ENCODE measurements around the gene KCTD13. TPM values are rescaled to one million over a fixed set of nuclear protein-coding genes. Genes with fewer than 3 reads are reported as not detected.
"Not testable (repeated sequence)": the region's sequence is repeated elsewhere in the genome, so short reads cannot be mapped to it uniquely, and the experiment has no call there.

KCTD13 gene
- total and polyA plus RNA-seq, 10 of the 15 experiments (the other 5 are each of a cell fraction or from before 2014, with no cell fraction given), result 3.3 to 29.2 (median 12.5) TPM

DNA sequence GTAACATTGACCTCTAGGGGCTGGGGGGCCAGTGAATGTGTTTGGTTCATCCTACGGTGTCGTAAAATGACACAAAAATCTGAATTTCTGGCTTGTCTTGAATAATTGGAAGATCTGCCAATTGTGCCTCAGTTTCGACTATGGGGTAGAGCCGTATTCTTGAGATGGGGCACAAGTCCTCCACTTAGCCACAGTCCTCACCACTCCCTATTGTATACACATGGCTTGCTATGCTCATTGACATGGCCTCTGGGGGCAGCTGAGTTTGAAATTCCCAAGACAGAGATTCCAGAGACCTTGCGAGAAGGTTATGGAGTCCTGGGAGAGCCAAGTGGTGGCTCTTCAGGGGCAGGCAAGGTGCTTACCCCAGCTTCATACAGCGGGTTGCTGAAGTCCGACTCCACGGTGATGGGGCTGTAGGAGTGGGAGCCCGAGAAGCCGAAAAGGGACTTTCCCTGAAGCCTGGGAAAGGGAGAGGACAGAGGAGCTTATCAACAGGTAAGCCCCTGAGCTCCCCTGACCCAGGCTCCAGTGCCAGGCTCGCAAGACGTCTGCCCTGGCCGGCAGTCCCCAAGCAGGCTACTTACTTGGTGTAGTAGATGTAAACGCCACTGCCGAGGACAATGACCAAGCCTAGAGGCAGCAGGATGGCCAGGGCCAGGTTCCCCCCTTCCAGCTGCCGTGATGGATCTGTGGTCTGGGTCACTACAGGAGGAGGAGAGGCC lies 54.0 kb downstream of the KCTD13 start (continued):
- TF ChIP-seq, protein P1, sequence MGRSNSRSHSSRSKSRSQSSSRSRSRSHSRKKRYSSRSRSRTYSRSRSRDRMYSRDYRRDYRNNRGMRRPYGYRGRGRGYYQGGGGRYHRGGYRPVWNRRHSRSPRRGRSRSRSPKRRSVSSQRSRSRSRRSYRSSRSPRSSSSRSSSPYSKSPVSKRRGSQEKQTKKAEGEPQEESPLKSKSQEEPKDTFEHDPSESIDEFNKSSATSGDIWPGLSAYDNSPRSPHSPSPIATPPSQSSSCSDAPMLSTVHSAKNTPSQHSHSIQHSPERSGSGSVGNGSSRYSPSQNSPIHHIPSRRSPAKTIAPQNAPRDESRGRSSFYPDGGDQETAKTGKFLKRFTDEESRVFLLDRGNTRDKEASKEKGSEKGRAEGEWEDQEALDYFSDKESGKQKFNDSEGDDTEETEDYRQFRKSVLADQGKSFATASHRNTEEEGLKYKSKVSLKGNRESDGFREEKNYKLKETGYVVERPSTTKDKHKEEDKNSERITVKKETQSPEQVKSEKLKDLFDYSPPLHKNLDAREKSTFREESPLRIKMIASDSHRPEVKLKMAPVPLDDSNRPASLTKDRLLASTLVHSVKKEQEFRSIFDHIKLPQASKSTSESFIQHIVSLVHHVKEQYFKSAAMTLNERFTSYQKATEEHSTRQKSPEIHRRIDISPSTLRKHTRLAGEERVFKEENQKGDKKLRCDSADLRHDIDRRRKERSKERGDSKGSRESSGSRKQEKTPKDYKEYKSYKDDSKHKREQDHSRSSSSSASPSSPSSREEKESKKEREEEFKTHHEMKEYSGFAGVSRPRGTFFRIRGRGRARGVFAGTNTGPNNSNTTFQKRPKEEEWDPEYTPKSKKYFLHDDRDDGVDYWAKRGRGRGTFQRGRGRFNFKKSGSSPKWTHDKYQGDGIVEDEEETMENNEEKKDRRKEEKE (IDR thresholded peaks at IDR 0.05), result no peak
- no peak for TF ChIP-seq SIX5 (IDR thresholded peaks at IDR 0.05; ENCODE audit: low read depth, low read length, severe bottlenecking)
- TF ChIP-seq NBN (IDR thresholded peaks at IDR 0.05), result no peak

GRCh38 chr16:29869067-29869466 lies 57.0 kb downstream of the KCTD13 start:
- H3K79me2 ChIP-seq (ENCODE audit: control insufficient read depth, insufficient read depth, low read length); H3K9me3 ChIP-seq (replicated peaks; ENCODE audit: control insufficient read depth, insufficient read depth, low read length); FAIRE-seq; SMC1A ChIA-PET (ENCODE audit: uncharacterized antibody, unreplicated experiment); H3K9ac ChIP-seq (ENCODE audit: control insufficient read depth, insufficient read depth, low read length); H3K36me3 ChIP-seq (ENCODE audit: control insufficient read depth in 2 of 2, insufficient read depth in 2 of 2, low read length in 1 of 2); ATAC-seq; H3K27me3 ChIP-seq (replicated peaks in 1 of 2; ENCODE audit: control insufficient read depth in 2 of 2, insufficient read depth in 2 of 2, low read length in 1 of 2); H3K4me1 ChIP-seq (ENCODE audit: control insufficient read depth, insufficient read depth, low read length); RAD21 ChIA-PET (ENCODE audit: unreplicated experiment); POLR2A ChIA-PET; H4K20me1 ChIP-seq (ENCODE audit: control insufficient read depth, insufficient read depth); DNase-seq (ENCODE audit: low read depth, low spot score); H3K27ac ChIP-seq (ENCODE audit: control insufficient read depth, insufficient read depth); H3K4me2 ChIP-seq (ENCODE audit: control insufficient read depth, insufficient read depth); in situ Hi-C loops (cut with MboI); BruUV-seq (replicated peaks); H2AFZ ChIP-seq (ENCODE audit: control insufficient read depth, low read depth, low read length); H3K4me3 ChIP-seq: not testable (repeated sequence)
- CTCF ChIA-PET, result interaction anchor here (0.9 to 1.4 kb wide), 2 partner anchors 21 to 164 kb away, joined by 4 to 5 read pairs; no protein-coding TSS in a partner anchor
- intact Hi-C loops (cut with micrococcal nuclease; ENCODE audit: unreplicated experiment), result loop anchor here (10.0 kb wide), 1 partner anchor 56 kb away; the partner anchor contains the start of gene KCTD13
- 48% methylated on average over 8 of the region's 8 CpGs for WGBS (ENCODE audit: insufficient coverage, insufficient replicate concordance, low lambda C conversion rate, missing lambda C conversion rate)

Measured in GM12878 (cell line).